NCI-H187 (cell line): ENCODE data around the gene WWOX.

Experiments
- DNase-seq, 2 experiments: peaks; one replicate each; lab custom pipeline; 2025; lab: John Stamatoyannopoulos, UW

WWOX gene

DNA sequence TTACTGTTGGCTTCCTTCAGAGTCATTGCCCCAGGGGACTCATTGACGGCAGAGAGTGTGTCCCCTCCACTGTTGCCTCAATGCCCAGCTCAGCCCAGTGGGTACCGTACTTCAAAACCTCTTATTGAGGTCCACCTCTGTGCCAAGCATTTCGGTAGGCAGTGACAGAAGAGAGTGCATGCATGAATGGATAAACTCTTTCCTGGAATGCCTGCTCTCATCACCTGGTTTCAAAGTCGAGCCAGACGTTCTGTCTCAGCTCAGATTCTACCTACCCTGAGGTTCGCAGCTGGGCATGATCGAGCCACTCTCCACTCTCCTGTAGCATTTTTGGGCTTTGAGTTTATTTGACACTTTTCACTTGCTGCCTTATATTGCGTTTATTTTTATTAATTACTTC is 854.1 kb downstream of the WWOX start:
- DNase-seq = peak in 1 of 2 experiments; percentile 15

DNA sequence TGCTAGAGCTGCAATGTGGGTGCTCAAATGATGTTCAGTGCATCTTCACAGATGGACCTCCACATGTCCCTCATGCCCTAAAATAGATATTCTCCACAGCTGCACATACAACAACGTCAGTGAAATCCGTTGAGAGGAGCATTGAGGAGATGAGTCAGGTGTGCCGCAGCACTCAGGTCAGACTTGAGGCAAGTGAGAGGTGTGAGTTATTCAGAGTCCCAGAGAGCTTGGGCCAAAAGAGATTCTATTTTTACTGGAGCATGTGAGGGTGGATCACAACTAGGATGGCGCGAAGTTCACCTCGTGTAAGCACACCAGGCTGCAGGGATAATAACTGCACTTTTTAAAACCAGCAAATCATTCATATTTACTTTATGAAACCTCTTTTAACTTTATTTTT is 855.8 kb downstream of the WWOX start:
- no peak for DNase-seq

DNA sequence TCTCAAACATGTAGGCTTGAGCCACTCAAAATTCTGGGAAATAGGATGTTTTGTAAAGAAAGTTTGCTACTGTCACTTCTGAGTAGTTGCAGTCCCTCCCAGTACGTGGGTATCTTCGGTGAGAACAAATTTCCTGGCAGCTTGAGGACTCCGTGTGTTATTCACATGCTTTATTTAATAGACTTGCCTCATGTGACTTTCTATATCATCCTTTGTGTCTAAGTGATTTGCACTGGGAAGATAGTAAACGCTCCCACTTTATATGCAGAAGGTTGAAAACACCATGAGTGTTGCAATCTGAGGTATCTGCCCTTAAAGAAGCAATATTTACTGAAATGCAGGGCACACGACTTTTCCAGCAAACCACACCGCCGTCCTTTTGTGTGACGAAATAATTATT is 857.4 kb downstream of the WWOX start:
- DNase-seq = no peak

DNA sequence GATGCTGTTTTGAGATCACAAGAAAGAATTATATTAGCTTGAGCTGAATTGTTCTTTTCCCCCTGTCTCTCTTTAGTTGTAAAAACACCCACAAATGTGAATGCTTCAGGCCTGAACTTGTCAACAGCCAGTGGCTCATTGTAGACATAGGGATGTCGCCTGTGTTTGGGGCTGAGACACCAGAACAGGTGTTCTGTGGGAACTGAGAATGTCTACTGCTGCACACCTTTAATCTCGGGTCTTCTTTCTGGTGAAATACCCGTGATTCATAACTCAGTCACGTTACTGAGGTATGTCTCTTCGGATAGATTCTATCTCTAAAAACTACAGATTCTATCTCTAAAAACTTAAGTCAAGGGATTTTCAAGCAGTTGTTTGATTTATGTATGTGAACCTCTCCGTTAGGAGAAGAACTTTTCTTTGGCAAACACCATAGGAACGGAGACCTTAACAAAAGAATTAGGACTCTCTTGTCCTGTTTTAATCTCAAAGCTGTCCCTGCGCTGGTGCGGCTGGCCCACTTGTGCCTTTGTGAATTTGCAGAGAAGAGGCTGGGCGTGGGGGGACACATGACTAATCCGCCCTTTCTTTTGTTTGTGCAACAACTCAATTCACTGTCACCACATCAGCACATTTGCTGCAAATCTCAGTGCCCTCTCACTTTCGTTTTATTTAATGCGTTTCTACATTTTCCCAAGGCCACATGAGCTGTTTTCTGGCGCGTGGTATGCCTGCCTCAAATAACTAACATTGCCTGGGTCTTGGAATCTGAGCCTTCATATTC is 858.1 kb downstream of the WWOX start:
- DNase-seq = no peak

DNA sequence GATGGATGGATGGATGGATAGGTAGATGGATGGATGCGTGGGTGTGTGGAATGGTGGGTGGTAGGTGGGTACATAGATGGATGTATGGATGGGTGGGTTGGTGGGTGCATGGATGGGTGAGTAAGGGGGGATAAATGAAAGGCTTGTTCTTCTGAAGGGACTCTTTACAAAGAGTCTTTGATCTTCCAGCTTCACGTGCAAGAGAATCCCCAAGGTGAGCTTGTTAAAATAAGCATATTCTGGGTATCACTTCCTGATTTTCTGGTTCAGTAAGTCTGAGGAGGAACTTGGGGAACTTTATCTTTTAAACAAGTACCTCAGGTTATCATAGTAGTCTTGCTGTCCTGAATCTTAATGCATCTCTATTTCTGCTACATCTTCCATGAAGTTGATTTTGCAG is 862.0 kb downstream of the WWOX start:
- DNase-seq = no peak

DNA sequence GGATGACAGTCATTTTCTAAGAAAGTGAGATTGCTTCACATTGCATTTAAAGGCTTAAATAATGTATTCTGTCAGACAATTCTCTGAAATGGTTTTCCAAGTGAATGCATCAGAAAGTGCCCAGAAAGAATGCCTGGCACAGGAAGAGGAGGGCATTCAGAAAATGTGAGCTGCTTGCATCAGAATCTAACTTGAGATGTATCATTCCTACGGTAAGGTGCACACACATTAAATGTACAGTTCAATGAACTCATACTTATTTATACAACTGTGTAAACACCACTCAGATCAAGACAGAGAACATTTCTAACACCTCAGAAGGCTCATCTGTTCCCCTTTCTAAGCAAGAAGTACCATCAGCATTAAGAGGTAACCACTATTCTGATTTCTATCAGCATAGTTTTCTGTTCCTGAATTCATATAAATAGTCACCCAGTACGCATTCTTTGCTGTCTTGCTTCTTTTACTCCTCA is 863.0 kb downstream of the WWOX start:
- DNase-seq = no peak

DNA sequence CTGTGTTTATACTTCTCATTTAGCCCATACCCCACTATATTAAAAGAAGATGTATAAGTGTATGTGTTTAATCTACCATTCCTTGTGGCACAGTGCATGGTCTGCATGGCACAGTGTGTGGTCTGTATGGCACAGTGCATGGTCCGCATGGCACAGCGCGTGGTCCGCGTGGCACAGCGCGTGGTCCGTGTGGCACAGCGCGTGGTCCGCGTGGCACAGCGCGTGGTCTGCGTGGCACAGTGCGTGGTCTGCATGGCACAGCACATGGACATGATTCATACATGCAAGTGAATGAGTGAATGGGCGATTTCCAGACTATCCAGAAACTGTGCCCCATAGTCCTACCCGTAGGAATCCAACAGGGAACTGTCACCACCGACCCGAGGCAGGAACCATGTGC is 868.5 kb downstream of the WWOX start:
- DNase-seq = no peak

DNA sequence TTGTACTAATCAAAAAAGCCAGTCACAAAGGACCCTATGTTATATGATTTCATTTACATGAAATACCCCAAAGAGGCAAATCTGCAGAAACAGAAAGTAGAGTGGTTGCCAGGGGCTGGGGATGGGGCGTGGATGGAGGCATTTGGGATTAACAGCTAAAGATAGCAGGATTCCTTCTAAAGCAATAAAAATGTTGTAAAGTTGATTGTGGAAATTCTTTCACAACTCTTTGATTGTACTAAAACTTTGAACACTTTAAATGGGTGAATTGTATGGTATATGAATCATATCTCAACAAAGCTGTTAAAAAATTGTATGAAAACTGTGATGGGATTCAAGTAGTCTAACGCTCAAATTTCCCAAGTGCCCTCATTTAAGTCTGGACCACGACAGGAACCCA is 870.3 kb downstream of the WWOX start:
- DNase-seq = no peak

DNA sequence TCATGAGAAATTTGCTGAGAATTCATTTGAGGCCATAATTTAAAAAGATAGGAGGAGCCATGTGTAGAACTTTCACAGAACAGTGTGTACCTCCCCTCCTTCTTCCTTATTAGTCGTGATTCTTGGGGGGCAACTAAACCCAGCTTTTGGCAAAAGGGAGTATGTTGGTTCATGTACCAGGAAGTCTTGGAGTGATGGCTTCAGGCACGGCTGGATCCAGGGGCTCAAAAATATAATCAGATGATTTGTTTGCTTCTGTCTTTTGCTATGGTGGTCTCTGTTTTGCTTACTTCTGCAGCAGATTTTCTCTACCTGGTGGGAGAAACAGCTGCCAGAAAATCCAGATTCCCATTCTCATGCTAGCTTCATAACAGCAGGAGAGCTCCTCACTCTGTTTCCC is 871.2 kb downstream of the WWOX start:
- DNase-seq = no peak

DNA sequence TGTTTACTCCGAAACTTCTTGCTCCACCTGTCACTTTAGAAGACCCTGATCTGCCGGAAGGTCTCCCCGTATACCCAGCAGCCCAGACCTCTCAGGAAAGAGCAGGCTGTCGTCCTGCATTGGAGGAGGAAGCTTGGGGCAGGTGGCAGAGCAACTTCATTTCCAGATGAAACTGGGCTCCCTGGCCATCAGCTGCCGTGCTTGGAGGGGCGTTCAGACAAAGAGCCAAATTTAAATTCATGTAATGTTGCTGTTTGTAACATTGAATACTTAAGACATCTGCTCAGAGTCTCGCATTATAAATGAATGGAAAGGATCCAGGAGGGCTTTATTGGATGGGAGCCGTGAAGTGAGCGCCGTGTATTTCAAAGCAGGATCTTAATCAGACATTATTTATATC is 872.6 kb downstream of the WWOX start:
- no peak for DNase-seq

DNA sequence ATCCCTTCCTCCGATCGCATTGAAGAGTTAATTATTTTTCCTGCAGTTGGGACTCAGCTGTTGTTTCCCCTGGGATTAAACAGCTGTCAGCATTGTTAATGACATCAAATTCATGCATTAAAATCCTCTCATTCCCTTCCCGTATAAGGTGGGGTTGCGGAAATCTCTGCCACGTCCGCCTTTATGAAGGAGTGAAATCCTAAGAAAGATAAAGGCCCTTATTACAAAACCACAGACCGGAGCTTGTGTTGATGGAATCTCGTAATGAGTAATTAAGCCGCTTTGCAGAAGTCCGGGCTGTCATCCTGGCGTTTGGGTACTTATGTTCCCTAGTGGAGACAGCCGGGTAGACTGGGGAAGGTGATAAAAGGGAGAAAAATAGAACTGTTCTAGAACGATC is 873.5 kb downstream of the WWOX start:
- DNase-seq = peak in 1 of 2 experiments; percentile 10

DNA sequence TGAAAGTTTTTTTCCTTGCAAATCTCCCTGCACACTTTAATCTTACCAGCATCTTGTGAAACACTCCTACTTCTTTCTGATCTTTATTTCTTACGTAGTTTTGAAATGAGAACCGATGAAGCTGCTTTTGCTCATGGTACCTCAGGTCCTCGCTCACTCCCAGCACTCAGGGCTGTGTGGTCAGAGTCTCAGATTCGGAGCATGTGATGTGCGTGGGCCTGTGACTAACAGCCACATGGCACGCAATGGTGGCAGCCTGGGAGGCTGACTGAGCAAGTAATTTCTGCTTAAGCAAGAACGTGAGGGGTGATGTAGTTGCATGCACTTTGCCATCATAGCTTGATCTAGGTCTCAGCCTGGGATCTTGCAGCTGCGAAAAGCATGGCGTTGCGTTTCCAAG is 876.8 kb downstream of the WWOX start:
- no peak for DNase-seq

DNA sequence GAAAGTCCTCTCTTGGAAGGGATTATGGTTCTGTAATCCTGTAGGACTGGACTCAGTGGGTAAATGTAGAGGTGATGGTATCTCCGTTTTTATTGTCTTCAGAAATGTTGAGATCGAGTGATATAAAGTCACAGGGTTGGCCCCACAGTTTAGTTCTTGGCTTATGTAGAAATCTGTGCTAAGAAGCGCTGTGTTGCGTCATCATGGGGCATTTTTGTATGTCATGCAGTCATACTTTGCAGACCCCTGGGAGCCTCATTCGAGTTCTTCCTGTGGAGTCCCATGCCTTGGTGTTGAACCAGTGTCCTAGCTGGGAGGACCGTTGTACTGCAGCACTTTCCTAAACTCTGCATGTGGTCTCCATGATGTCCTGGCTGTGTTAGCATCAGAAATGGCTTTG is 881.4 kb downstream of the WWOX start:
- no peak for DNase-seq

DNA sequence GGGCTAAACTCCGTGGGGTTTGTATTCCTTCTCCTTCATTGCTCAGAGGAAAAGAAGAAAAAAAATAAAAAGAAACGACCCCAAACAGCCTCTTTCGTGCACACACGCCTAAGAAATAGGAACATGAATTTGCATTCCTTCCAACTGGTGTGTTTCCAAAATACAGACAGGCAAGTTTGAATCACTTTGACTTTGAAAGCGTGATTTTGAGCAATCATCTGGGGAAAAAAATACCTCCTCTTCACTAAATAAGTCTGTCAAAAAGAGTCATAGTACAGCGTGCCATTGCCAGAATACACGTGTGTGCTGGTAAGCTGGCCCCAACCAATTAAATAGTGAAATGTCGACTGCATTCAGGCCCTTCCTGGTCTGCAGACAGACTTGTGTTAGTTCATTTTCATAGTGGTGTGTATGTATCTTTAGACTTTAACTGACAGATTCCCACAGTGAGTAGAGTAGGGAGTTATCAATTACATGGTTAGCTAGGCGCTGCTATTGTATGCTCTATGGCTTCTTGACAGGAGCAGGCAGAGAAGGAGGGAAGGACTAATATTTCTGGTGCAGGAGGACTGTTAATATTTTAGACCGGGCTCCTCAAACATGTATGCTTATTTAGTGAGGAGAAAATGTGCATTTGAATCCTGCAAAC is 882.8 kb downstream of the WWOX start:
- no peak for DNase-seq

DNA sequence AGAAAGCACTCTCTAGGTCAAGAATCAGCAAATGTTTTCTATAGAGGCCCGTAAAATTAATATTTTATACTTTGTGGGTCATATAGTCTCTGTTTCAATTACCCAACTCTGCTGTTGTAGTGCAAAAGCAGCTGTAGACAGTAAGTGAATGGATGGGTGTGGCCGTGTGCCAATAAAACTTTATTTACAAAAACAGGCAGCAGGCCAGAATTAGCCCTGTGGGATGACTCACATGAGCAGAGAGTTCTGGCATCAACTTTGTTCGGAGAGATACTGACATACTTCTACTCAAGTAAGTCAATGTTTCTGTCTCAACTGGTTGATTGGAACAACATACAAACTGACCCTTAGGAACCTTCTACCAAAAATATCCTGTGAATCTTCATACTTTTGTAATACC is 884.9 kb downstream of the WWOX start:
- DNase-seq = no peak

DNA sequence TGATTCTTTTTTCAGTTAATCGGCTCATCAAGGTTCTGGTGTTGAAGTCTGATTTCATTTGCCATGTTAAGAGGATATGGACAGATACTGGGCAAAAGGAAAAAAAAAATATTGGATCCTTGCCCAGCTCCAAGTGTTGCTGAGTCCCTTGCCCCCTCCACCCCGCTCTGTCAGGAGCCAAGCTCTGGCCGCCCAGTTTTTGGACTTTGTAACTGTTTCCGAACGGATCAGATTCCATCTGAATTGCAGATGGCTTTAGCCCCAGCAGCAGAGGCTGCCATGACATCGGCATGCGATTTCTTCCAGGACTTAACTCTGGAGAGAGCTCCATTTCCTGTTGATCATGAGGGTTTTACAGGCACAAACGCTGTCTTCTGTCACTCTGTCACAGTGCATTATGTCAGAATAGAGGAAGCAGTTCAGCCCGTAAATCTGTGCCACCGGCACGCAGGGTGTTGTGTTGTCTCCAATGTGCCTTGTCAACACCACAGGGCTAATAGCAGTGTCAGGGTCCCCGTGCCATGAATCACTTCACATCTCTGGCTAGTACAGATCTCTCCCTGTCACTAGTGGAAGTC is 885.5 kb downstream of the WWOX start:
- no peak for DNase-seq

DNA sequence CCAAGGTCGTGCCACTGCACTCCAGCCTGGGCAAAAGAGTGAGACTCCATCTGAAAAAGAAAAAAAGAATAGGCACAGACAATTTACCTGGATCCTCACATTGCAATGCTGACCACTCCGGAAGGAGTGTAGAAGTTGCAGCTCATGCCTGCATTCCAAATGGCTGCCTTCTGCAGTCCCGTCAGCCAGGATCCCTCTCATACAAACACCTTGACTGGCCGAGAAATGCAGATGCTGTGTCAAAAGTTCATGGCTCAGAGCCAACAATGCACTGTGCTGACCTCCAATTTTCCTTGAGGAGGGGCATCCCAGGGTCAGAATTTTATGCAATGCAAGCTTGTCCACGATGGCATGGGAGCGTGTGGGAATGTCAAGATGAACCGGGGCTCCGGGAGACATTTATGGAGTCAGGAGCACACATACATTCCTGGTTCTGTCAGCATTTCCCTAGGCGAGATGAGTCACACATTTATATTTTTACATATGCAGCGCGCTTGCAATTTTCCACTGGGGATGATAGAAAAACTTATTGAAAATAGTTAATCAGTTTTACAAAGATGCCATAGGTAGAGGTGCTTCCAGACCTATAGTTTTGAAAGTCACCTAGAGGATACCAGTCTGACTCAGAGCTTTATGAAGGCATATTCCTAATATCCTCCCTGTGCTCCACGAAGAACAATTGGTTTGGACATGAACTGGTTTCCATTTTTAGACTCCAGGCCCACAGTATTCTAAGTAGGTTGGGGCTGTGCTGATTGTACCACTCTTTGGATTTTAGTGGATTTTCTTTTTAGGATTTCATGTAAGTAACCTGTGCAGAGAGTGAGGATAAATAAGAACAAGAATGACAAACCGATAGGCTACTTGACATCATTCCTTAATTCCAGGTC is 886.5 kb downstream of the WWOX start:
- no peak for DNase-seq

DNA sequence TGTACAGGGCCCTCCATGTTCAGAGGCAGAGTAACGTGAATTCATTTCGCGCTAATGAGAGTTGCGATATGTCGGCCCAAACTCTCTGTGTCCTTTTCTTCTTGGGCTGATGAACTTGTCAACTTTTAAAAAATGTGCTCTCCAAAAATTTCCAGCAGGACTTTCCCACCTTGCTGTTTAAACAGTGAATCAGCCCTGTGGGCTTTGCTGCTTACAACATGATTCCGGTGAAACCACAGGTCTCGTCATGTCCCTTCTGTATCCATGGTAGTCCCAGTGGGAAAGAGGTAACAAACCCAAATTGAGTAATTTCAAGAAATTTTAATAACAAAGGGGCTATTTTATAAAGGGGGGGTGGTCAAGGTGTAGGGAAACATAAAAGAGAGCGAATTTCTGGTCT is 888.2 kb downstream of the WWOX start:
- no peak for DNase-seq

DNA sequence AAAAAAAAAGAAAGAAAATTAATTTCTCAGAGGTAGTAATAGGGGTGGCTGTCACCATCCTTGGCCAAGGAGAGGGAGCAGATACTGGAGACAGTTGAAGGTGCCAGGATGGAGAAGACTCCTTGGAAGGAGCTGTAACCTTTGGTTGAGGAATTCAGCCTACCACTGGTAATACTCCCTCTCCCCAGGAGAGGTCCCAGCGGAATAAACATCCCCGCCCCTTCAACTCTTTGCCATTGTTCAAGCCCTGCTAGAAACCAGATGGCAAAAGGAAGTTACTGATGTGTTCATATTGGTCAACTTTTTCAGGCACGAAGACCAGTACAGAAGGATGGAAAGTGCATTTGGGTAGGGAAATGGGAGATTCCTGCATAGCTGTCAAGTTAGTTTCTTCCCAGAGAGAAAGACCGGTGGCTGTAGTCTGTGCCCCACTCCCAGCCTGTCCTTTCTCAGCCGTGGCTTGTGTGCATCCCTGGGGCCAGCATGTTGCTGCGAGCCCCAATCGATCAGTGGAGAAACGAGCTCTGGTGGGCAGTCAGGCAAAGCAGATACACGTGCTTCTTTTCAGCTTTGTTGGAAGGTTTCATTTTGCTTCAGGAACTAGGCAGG is 889.0 kb downstream of the WWOX start:
- no peak for DNase-seq

DNA sequence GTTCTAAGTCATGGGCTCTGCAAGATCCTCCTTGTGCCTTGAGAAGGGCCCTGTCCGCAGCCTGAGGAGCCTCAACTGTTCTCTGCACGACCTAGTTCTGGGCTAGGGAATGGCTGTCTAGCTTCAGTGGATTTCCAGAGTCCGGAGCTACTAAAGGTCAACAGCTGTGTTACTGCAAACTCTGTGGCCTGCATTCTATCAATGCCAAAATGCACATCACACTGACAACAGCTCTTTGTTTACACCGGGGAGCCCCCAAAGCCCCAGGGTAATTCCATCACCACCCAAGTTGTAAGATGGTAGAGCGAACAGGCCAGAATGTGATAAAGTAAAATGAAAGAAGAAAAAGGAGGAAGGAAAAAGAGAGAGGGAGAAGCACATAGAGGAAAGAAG is 890.9 kb downstream of the WWOX start:
- no peak for DNase-seq

DNA sequence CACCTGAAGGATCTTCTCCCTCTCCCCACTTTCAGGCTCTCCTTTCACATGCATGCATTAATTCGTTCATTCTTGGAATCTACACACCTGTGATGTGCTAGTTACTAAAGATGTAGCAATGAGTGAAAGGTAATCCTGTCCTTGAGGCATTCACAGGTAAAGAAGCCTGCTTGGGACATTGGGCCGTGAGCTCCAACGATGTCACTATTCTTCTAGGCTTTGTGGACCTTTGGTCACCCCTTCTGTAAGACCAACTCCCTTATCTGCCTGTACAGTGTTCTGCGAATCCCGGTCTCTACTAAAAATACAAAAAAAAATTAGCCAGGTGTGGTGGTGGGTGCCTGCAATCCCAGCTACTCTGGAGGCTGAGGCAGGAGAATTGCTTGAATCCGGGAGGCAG is 892.5 kb downstream of the WWOX start:
- no peak for DNase-seq

DNA sequence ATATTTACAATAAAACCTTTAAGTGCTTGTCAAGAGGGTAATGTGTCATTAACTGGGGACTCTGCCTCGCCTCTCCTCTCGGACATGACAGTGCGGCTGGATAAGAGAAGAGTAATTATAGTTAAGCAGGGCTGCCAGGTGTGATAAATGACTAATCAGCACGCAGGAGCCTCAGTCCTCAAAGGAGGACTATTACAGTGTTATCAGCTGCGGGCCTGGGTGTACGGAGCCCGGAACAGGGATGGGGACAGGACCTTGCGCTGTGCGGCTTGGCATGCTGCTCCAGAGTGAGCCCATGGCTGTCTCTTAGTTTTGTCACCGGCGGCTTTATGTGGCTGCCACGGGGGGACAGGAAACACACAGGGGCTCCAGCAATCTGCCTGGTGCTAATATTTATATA is 893.9 kb downstream of the WWOX start:
- DNase-seq = peak in 1 of 2 experiments; percentile 50
